Measurements from ENCODE around the gene C16orf86. TPM values are rescaled to one million over a fixed set of nuclear protein-coding genes. Genes with fewer than 3 reads are reported as not detected.
A peak's percentile ranks its signal among the peaks of the same experiment; 100 is the strongest.

C16orf86 gene
- total RNA-seq, 4 donors from 2014 or later, result 5.0 to 8.3 (median 7.6) TPM

DNA sequence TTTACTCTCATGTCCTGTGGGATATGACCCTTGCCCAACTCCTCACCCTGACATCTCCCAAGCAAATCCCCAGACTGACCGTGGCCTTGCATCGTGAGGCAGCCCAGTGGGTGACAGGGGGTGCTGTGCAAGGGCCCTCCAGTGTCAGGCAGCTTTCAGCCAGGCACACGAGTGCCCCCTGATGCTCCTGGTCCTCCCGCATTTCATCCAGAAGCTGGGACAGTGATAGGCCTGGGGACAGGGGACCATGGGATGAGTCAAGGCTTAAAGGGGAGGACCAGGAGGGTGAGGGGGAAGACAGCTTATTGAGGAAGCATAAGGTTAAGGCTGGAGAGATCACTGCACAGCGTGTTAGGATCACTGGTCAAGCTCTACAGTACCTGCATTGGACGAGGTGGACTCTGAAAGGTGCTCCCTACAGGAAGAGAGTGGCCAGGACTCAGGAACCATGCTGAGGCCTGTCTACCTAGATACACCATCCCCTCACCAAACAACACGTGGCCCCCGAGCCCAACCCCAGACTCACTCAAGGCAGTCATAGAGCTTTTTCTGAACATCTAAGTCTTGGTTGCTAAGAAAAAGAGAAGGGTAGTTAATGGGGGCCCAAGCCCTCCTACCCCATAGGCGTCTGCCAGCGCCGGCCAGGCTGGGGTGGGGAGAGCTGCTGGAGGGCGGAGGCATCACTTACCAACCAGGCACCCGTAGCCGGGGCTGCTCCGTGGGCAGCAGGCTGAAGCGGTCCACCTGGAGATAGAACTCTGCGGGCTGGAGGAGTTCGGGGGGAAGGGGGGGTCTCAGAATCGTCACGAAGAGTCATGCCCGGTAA, 7.6 kb upstream of the C16orf86 start:
- ATAC-seq (ENCODE audit: low FRiP score) (no peak), DNase-seq (ENCODE audit: low spot score) (no peak)
- TF ChIP-seq, protein P1, sequence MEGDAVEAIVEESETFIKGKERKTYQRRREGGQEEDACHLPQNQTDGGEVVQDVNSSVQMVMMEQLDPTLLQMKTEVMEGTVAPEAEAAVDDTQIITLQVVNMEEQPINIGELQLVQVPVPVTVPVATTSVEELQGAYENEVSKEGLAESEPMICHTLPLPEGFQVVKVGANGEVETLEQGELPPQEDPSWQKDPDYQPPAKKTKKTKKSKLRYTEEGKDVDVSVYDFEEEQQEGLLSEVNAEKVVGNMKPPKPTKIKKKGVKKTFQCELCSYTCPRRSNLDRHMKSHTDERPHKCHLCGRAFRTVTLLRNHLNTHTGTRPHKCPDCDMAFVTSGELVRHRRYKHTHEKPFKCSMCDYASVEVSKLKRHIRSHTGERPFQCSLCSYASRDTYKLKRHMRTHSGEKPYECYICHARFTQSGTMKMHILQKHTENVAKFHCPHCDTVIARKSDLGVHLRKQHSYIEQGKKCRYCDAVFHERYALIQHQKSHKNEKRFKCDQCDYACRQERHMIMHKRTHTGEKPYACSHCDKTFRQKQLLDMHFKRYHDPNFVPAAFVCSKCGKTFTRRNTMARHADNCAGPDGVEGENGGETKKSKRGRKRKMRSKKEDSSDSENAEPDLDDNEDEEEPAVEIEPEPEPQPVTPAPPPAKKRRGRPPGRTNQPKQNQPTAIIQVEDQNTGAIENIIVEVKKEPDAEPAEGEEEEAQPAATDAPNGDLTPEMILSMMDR (IDR thresholded peaks at IDR 0.05), result no peak

GRCh38 chr16:67659675-67660563, 6.7 kb upstream of the C16orf86 start, which contains the start of gene ACD:
TSS of gene ACD (minus strand) at chr16:67660260. CDS start at chr16:67660220, 40 bp downstream.
- TF ChIP-seq, protein P1 (IDR thresholded peaks at IDR 0.05), result no peak
- peak; percentile 58 for DNase-seq (ENCODE audit: low spot score)
- peak; percentile 85 for ATAC-seq (ENCODE audit: low FRiP score)

GRCh38 chr16:67660564-67661028, 6.0 kb upstream of the C16orf86 start, which contains the start of gene PARD6A:
TSS of gene PARD6A (plus strand) at chr16:67660960. CDS start at chr16:67661039, 79 bp downstream.
- peak; percentile 68 for DNase-seq (ENCODE audit: low spot score)
- ATAC-seq (ENCODE audit: low FRiP score), result peak; percentile 84
- TF ChIP-seq, protein P1 (IDR thresholded peaks at IDR 0.05), result no peak

DNA sequence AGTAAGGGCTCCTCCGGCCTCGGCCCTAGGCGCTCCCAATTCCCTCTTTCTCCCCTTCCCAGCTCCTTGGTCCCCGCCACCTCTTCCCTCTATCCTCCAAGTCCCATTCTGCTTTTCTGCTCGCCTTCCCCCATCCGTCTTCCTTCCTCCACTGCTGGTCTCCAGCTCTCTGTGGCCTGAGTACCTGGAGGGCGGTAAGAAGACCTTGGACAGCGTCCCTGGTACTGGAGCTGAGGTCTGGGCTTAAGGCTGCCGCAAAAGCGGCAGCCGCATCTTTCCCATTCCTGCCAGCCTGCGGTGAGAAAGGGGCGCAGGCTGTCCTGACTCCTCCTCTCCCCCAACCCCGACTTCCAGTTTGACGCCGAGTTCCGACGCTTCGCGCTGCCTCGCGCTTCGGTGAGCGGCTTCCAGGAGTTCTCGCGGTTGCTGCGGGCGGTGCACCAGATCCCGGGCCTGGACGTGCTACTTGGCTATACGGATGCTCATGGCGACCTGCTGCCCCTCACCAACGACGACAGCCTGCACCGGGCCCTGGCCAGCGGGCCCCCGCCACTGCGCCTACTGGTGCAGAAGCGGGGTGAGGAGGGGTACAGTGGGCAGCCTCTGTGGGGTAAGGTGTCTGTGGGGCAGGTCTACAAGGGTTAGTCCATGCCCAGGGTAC, 5.4 kb upstream of the C16orf86 start:
- DNase-seq (ENCODE audit: low spot score) (no peak), ATAC-seq (ENCODE audit: low FRiP score) (peak; percentile 11)
- TF ChIP-seq, protein P1 (IDR thresholded peaks at IDR 0.05), result no peak

GRCh38 chr16:67661886-67662652, 4.5 kb upstream of the C16orf86 start:
- TF ChIP-seq, protein P1 (IDR thresholded peaks at IDR 0.05), result no peak
- ATAC-seq (ENCODE audit: low FRiP score) (no peak), DNase-seq (ENCODE audit: low spot score) (no peak)

DNA sequence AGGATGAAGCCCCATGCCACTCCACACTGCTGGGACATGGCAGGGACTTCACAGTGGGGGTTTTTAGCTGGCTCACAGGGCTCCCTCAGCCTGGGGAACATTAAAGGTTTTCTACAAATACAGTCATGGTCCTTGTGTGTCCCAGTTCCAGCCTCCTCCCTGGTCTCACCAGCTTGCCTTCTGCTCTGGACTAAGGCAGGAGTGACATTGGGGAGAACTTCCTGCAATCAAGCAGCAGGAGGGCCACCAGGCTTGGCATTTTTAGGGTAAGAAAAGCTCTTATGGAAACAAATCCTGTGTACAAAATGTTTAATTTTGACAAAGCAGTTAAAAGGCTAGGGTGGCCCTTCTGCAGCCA, 4.0 kb upstream of the C16orf86 start:
- TF ChIP-seq, protein P1 (IDR thresholded peaks at IDR 0.05), result no peak
- DNase-seq (ENCODE audit: low spot score) (no peak), ATAC-seq (ENCODE audit: low FRiP score) (no peak)
